T-helper 17 cell (primary cell): ENCODE results near the gene ZNRF1. TPM values are rescaled to one million over a fixed set of nuclear protein-coding genes. Genes with fewer than 3 reads are reported as not detected.
"Not testable (repeated sequence)": the region's sequence is repeated elsewhere in the genome, so short reads cannot be mapped to it uniquely, and the experiment has no call there.

ENCODE experiments used
- ATAC-seq: fragments of 150-1000 bp; cut with Tn5 transposase; 2 replicates; pipeline ENCODE4 v1.10.0; 2021; ENCODE audit warnings: mild to moderate bottlenecking, moderate library complexity
- DNase-seq, 3 donors: peaks; one replicate each; pipeline versions ENCODE4 v3.0.0 to v3.0.0-alpha.2; 2020 to 2021
- H3K9me3 ChIP-seq: one replicate; pipeline ENCODE4 v1.7.0; 2013; ENCODE audit warnings: low read length, mild to moderate bottlenecking; ENCODE audit not compliant: control insufficient read depth, poor library complexity, severe bottlenecking
- H3K27ac Mint-ChIP-seq: one replicate; pipeline ENCODE4 v1.8.0; 2022; ENCODE audit warnings: mild to moderate bottlenecking, moderate library complexity, mixed read lengths
- H3K27me3 Mint-ChIP-seq: one replicate; pipeline ENCODE4 v1.8.0; 2022; ENCODE audit warnings: mixed read lengths
- H3K36me3 Mint-ChIP-seq: one replicate; pipeline ENCODE4 v1.8.0; 2022; ENCODE audit warnings: low read depth, mixed read lengths
- H3K4me1 Mint-ChIP-seq: one replicate; pipeline ENCODE4 v1.8.0; 2022; ENCODE audit warnings: mild to moderate bottlenecking, mixed read lengths
- H3K4me3 Mint-ChIP-seq: one replicate; pipeline ENCODE4 v1.8.0; 2022; ENCODE audit warnings: mild to moderate bottlenecking, moderate library complexity, mixed read lengths
- total RNA-seq, 4 donors: library from RNA in 2 of 4; stranded (reverse) in 2 of 4; gene quantifications; one replicate each; pipeline ENCODE4 v1.2.3 and lab custom pipeline; 2022 to 2026

ZNRF1 gene
- total RNA-seq, 2 donors from 2014 or later = 10.7 to 18.1 TPM

- ATAC-seq (no peak), DNase-seq (no peak)
- Mint-ChIP-seq H3K4me1 (peaks cover 27% of the 10 kb centered on the region), H3K36me3 (no peaks in the 10 kb centered on the region), H3K27me3 (no peaks in the 10 kb centered on the region), H3K4me3 (no peak overlapping the region), H3K27ac (peak overlapping the region; percentile 98)
- no peaks in the 10 kb centered on the region for H3K9me3 ChIP-seq
These were observed 11.6 kb downstream of the ZNRF1 start for GRCh38 chr16:75010427-75010826.

GRCh38 chr16:75011634-75012307 lies 12.9 kb downstream of the ZNRF1 start:
- DNase-seq = peak in 2 of 3 donors; percentile 38 to 39
- H3K36me3 Mint-ChIP-seq = no peaks in the 10 kb centered on the region
- no peaks in the 10 kb centered on the region for H3K27me3 Mint-ChIP-seq
- H3K27ac Mint-ChIP-seq = peak overlapping the region; percentile 98
- peak overlapping the region; percentile 89 for H3K4me3 Mint-ChIP-seq
- H3K9me3 ChIP-seq = no peaks in the 10 kb centered on the region
- peaks cover 27% of the 10 kb centered on the region for H3K4me1 Mint-ChIP-seq
- ATAC-seq = peak; percentile 95

- H3K4me3 Mint-ChIP-seq = peak overlapping the region; percentile 89
- ATAC-seq (peak; percentile 51), DNase-seq (no peak)
- peak overlapping the region; percentile 98 for H3K27ac Mint-ChIP-seq
- peaks cover 29% of the 10 kb centered on the region for H3K4me1 Mint-ChIP-seq
- H3K27me3 Mint-ChIP-seq = no peaks in the 10 kb centered on the region
- H3K36me3 Mint-ChIP-seq = no peaks in the 10 kb centered on the region
- H3K9me3 ChIP-seq = no peaks in the 10 kb centered on the region
These were observed 13.7 kb downstream of the ZNRF1 start for GRCh38 chr16:75012380-75013081.

- DNase-seq, H3K9me3 ChIP-seq, H3K27me3 Mint-ChIP-seq, H3K36me3 Mint-ChIP-seq, ATAC-seq: not testable (repeated sequence)
- H3K27ac Mint-ChIP-seq = peak overlapping the region; percentile 98
- peaks cover 32% of the 10 kb centered on the region for H3K4me1 Mint-ChIP-seq
- H3K4me3 Mint-ChIP-seq = peak overlapping the region; percentile 89
These were observed 14.3 kb downstream of the ZNRF1 start for GRCh38 chr16:75013123-75013522.

GRCh38 chr16:75014318-75014717 lies 15.5 kb downstream of the ZNRF1 start:
- Mint-ChIP-seq H3K36me3 (no peaks in the 10 kb centered on the region), H3K27me3 (no peaks in the 10 kb centered on the region), H3K4me3 (no peak overlapping the region), H3K27ac (peak overlapping the region; percentile 98), H3K4me1 (peaks cover 32% of the 10 kb centered on the region)
- no peak for ATAC-seq
- no peak for DNase-seq
- H3K9me3 ChIP-seq = no peaks in the 10 kb centered on the region

- H3K4me3 Mint-ChIP-seq, H3K36me3 Mint-ChIP-seq, H3K27ac Mint-ChIP-seq, DNase-seq, H3K27me3 Mint-ChIP-seq, ATAC-seq, H3K9me3 ChIP-seq: not testable (repeated sequence)
- peaks cover 27% of the 10 kb centered on the region for H3K4me1 Mint-ChIP-seq
These were observed 17.7 kb downstream of the ZNRF1 start for GRCh38 chr16:75016451-75017081.

- H3K4me3 Mint-ChIP-seq = no peak overlapping the region
- H3K36me3 Mint-ChIP-seq = peaks cover 2% of the 10 kb centered on the region
- peaks cover 14% of the 10 kb centered on the region for H3K4me1 Mint-ChIP-seq
- H3K9me3 ChIP-seq = no peaks in the 10 kb centered on the region
- H3K27ac Mint-ChIP-seq = no peak overlapping the region
- no peak for DNase-seq
- no peak for ATAC-seq
- no peaks in the 10 kb centered on the region for H3K27me3 Mint-ChIP-seq
These were observed 19.1 kb downstream of the ZNRF1 start for GRCh38 chr16:75017670-75018525.

- peaks cover 2% of the 10 kb centered on the region for H3K36me3 Mint-ChIP-seq
- no peak for ATAC-seq
These were observed 20.2 kb downstream of the ZNRF1 start for GRCh38 chr16:75019007-75019406.

GRCh38 chr16:75019586-75019985 lies 20.8 kb downstream of the ZNRF1 start:
- Mint-ChIP-seq H3K36me3 (peaks cover 2% of the 10 kb centered on the region), H3K27ac (peak overlapping the region; percentile 47), H3K27me3 (no peaks in the 10 kb centered on the region), H3K4me1 (peaks cover 15% of the 10 kb centered on the region), H3K4me3 (no peak overlapping the region)
- no peaks in the 10 kb centered on the region for H3K9me3 ChIP-seq
- DNase-seq = no peak
- no peak for ATAC-seq

More at GRCh38 chr16:75019007-75019406, 20.2 kb downstream of the ZNRF1 start:
- DNase-seq = no peak
- Mint-ChIP-seq H3K27ac (peak overlapping the region; percentile 47), H3K4me3 (no peak overlapping the region), H3K27me3 (no peaks in the 10 kb centered on the region), H3K4me1 (peaks cover 14% of the 10 kb centered on the region)
- no peaks in the 10 kb centered on the region for H3K9me3 ChIP-seq

GRCh38 chr16:75021410-75021809 lies 22.6 kb downstream of the ZNRF1 start:
- no peak overlapping the region for H3K4me3 Mint-ChIP-seq
- H3K9me3 ChIP-seq = no peaks in the 10 kb centered on the region
- peaks cover 21% of the 10 kb centered on the region for H3K4me1 Mint-ChIP-seq
- no peak overlapping the region for H3K27ac Mint-ChIP-seq
- DNase-seq (no peak), ATAC-seq (no peak)
- H3K36me3 Mint-ChIP-seq = peaks cover 2% of the 10 kb centered on the region
- H3K27me3 Mint-ChIP-seq = no peaks in the 10 kb centered on the region

GRCh38 chr16:75022567-75022966 lies 23.7 kb downstream of the ZNRF1 start:
- no peaks in the 10 kb centered on the region for H3K9me3 ChIP-seq
- no peak overlapping the region for H3K4me3 Mint-ChIP-seq
- no peak for DNase-seq
- no peaks in the 10 kb centered on the region for H3K27me3 Mint-ChIP-seq
- ATAC-seq = no peak
- H3K27ac Mint-ChIP-seq = no peak overlapping the region
- peaks cover 19% of the 10 kb centered on the region for H3K4me1 Mint-ChIP-seq
- peaks cover 2% of the 10 kb centered on the region for H3K36me3 Mint-ChIP-seq

- H3K9me3 ChIP-seq = no peaks in the 10 kb centered on the region
- no peaks in the 10 kb centered on the region for H3K27me3 Mint-ChIP-seq
- no peak for ATAC-seq
- H3K27ac Mint-ChIP-seq = no peak overlapping the region
- peaks cover 2% of the 10 kb centered on the region for H3K36me3 Mint-ChIP-seq
- H3K4me1 Mint-ChIP-seq = peaks cover 16% of the 10 kb centered on the region
- H3K4me3 Mint-ChIP-seq = no peak overlapping the region
- no peak for DNase-seq
These were observed 24.2 kb downstream of the ZNRF1 start for GRCh38 chr16:75023009-75023408.

GRCh38 chr16:75024182-75024581 lies 25.4 kb downstream of the ZNRF1 start:
- Mint-ChIP-seq H3K27me3 (no peaks in the 10 kb centered on the region), H3K4me3 (peak overlapping the region; percentile 79), H3K4me1 (peaks cover 16% of the 10 kb centered on the region), H3K27ac (peak overlapping the region; percentile 88), H3K36me3 (peaks cover 2% of the 10 kb centered on the region)
- DNase-seq (no peak), ATAC-seq (no peak)
- H3K9me3 ChIP-seq = no peaks in the 10 kb centered on the region
